GM06990 (cell line): ENCODE data around the gene C19orf25.

Experiments
- DNase-seq: peaks from one replicate; pipeline ENCODE4 v3.0.0-alpha.2; 2011; ENCODE audit not compliant: insufficient read length; ENCODE audit errors: extremely low read depth
- H3K27me3 ChIP-seq: replicated peaks from 2 replicates; pipeline ENCODE4 v1.6.0; 2011; ENCODE audit warnings: low read length; ENCODE audit not compliant: control insufficient read depth, insufficient read depth
- H3K36me3 ChIP-seq: 2 replicates; pipeline ENCODE4 v1.5.1; 2011; ENCODE audit warnings: low read length; ENCODE audit not compliant: control insufficient read depth, insufficient read depth
- H3K4me3 ChIP-seq: replicated peaks from 2 replicates; pipeline ENCODE4 v1.5.1; 2011; ENCODE audit warnings: low read depth, mild to moderate bottlenecking, control low read depth, low read length
- TF ChIP-seq, protein P1 (sequence below): IDR thresholded peaks from 2 replicates; pipeline ENCODE4 v1.5.1; 2011; ENCODE audit warnings: low read length, control low read depth, mild to moderate bottlenecking, inconsistent platforms; ENCODE audit not compliant: insufficient read depth, poor library complexity, severe bottlenecking

Gene C19orf25

DNA sequence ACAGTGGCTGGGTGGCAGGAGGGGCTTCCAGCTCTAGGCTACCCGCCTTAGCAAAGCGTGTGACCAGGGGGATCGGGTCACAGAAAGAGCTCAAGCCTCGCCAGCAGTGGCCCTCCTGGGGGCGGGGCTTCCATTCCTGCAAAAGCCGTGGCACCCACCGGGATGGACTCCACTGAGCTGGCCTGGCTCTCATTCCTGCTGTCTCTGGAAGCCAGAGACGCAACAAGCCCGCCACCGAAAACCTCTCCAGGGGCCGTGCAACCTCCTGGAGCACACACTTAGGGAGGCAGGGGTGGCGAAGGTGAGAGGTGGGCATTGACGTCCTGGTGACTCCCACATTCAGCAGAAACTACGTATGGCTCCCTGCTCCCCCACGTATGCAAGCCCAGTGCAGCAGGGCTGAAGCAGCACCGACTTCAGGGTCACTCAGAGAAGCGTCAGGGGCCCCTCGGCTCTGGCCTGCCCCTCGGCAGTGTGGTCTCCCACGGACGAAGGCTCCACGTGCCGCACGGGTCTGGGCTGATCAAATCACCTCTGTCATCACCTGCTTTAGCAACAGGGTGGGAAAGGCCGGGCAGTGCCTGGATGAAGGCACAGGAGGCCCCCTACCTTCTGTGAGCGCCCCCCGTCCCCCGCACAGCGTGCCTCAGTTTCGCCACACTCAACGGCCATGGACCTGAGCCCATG, 3.1 kb downstream of the C19orf25 start:
- TF ChIP-seq, protein P1, sequence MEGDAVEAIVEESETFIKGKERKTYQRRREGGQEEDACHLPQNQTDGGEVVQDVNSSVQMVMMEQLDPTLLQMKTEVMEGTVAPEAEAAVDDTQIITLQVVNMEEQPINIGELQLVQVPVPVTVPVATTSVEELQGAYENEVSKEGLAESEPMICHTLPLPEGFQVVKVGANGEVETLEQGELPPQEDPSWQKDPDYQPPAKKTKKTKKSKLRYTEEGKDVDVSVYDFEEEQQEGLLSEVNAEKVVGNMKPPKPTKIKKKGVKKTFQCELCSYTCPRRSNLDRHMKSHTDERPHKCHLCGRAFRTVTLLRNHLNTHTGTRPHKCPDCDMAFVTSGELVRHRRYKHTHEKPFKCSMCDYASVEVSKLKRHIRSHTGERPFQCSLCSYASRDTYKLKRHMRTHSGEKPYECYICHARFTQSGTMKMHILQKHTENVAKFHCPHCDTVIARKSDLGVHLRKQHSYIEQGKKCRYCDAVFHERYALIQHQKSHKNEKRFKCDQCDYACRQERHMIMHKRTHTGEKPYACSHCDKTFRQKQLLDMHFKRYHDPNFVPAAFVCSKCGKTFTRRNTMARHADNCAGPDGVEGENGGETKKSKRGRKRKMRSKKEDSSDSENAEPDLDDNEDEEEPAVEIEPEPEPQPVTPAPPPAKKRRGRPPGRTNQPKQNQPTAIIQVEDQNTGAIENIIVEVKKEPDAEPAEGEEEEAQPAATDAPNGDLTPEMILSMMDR = no peak
- peaks cover 9% of the 10 kb centered on the region for H3K36me3 ChIP-seq
- no peaks in the 10 kb centered on the region; the same call in 1 of the 2 replicates for H3K27me3 ChIP-seq

DNA sequence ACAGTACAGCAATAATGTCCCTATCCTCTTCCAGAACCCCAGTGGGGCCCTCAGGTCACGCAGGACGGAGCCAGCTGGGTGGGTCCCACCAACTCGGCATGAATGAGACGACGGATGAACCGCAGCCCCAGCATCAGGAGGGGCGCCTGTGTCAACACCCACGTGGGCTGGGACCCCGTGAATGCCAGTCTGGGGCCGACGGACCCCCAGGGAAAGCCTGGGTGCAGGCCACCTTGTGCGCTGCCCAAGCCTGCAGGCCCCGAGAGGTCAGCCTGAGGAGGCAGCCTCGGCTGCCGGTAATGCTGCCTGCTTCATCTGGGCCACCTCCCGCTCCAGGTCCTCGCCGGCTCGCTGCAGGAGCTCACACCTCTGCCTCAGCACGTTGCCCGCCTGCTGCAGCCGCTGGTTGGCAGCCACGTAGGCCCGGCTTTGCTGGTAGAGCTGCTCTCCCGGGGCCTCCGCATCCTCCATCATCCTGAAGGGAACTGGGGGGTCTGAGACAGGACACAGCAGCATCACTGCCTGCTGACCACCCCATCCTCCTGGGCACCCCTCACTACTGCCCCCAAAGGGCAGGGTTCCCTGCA, 4.2 kb downstream of the C19orf25 start:
- H3K4me3 ChIP-seq = no peak overlapping the region
- peak; percentile 18 for DNase-seq
- no peaks in the 10 kb centered on the region; the same call in 1 of the 2 replicates for H3K27me3 ChIP-seq
- peaks cover 9% of the 10 kb centered on the region for H3K36me3 ChIP-seq
- TF ChIP-seq, protein P1 = no peak

More for the DNA sequence above, 3.1 kb downstream of the C19orf25 start:
- no peak overlapping the region for H3K4me3 ChIP-seq
- no peak for DNase-seq

DNA sequence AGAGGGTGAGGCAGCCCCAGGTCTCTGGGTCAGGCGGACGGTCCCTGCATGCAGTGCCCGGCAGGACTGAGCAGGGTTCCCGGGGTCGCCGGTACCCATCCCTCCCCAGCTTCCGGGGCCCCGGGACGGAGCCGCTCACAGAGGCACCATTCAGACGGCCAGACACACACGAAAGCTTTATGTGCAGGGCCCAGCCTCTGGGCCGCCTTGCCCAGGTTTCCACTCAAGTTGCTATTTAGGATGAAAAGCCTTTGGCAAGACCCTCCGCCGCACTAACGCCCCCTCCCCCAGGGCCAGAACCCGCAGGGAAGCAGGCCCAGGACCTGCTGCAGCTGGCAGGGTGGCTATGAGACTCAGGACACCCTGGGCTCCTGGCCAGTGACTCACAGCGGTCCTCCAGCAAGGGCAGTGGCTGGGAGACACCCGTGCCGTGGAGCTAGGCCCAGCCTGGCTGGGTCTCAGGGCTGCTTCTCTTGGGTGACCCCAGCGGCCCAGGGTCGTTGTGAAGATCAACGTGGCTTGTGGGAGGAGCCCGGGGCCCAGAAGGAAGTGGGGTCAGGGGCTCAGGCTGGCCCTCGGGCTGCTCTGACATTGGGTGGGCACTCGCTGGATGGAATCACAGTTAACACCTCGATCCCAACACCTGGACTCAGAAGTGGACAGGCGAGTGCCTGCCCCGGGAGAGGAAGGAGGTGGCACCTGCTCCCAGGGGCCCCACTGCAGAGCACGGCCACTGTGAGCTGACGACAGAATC, 4.8 kb downstream of the C19orf25 start:
- TF ChIP-seq, protein P1 = no peak
- no peak for DNase-seq
- peaks cover 9% of the 10 kb centered on the region for H3K36me3 ChIP-seq
- H3K27me3 ChIP-seq = no peaks in the 10 kb centered on the region; the same call in 1 of the 2 replicates
- H3K4me3 ChIP-seq = no peak overlapping the region

DNA sequence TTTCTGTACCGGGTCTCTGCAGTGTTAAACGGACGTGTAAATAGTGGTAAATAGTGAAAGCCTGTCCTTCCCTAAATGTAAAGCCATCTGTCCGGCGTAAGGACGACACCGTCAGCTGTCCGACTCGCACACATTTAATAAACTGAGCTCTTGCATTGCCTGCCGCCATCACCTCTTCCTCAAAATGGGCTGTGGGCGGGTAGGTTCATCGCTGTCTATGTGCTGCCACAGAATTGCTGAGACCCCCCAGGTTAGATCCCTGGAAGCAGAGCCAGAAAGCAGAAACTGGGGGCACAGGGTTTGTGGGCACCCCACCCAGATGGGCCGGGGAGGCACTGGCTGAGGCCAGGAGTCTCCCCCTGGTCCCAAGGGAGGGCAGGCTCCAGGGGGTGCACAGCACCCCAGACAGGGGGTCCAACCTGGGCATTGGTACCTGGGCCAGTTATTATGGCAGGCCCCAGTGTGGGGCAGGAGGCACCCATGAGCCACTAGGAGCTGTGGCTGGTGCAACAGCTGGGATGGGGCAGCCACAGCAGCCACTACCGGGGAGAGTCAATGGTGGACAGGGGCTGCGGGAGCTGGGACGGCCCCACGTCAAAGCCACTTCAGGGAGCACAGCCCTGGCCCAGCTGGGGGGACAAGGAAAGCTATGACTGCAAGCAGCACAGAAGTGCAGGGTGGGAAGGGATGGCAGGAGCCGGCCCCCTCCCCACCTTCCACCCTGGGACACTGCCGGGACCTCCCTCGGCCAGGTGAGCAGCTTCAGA, 5.7 kb downstream of the C19orf25 start:
- no peak overlapping the region for H3K4me3 ChIP-seq
- no peaks in the 10 kb centered on the region; the same call in 1 of the 2 replicates for H3K27me3 ChIP-seq
- no peak for DNase-seq
- TF ChIP-seq, protein P1 = no peak
- peaks cover 9% of the 10 kb centered on the region for H3K36me3 ChIP-seq

DNA sequence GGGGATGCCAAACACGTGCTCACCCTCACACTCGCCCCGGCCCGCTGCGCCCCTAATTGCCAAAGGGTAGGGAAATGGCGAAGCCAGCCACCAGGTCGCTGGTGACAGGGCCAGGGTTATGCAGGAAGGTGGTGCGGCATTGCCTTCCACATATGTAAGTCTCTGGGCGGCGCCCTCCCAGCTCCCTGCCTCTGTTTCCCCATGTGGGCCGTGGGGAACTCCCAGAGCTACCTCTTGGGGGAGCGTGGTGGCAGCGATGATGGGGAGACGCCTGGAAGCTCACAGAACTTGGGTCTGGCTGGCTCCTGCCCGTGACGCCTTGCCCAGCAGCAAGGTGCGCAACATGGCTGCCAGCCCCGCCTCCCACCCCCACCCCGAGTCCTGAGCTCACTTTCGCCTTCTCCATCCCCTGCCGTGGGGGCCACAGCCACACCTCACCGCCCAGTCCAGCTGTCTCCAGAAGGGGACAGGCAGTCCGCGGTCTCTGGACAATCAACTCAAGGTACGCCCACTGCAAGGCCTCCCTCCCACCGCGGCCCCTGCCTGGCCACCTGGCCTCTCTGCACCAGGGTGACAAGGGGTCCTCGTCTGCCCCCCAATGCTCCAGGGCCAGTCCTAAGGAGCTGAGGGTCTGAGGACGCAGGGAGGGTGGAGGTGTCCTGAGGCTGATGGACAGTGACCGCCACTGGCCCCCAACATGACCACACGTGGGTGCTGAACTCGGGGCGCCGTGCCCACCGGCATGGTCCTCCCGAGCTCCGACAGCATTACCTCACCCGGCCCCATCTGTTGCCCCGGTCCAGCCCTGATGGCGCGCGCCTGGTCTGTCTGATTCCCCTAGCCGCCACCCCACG, 6.6 kb downstream of the C19orf25 start:
- TF ChIP-seq, protein P1 = no peak
- Histone ChIP-seq H3K36me3 (peaks cover 9% of the 10 kb centered on the region), H3K4me3 (no peak overlapping the region), H3K27me3 (no peaks in the 10 kb centered on the region; the same call in 1 of the 2 replicates)
- peak; percentile 15 for DNase-seq
